Adrenal gland (tissue), 12 donors: ENCODE data around the gene PLPPR5. TPM values are rescaled to one million over a fixed set of nuclear protein-coding genes. Genes with fewer than 3 reads are reported as not detected.

Experiments
- DNase-seq, 7 donors: peaks; one replicate each; pipeline ENCODE4 v3.0.0-alpha.2; 2019 to 2020
- H3K27ac ChIP-seq, 5 donors: fragments of 200-600 bp; sonication (generic) in 4 of 5; 1 replicate in 3 of 5; 2 replicates in 2 of 5; pipeline versions ENCODE4 v1.5.1 to v1.8.0; 2016 to 2020; ENCODE audit warnings: mild to moderate bottlenecking in 1 of 5
- H3K27me3 ChIP-seq: fragments of 200-600 bp; 2 replicates; pipeline ENCODE4 v1.8.0; 2021
- H3K36me3 ChIP-seq, 2 donors: fragments of 200-600 bp; replicated peaks in 1 of 2; 1 replicate in 1 of 2; 2 replicates in 1 of 2; pipeline versions ENCODE4 v1.5.1 to v1.8.0; 2018 to 2022
- H3K4me1 ChIP-seq, 2 donors: fragments of 200-600 bp; replicated peaks in 1 of 2; 1 replicate in 1 of 2; 2 replicates in 1 of 2; pipeline versions ENCODE4 v1.5.1 to v1.8.0; 2018 to 2021
- H3K4me3 ChIP-seq, 4 donors: fragments of 200-600 bp; sonication (generic) in 3 of 4; one replicate each; pipeline ENCODE4 v1.5.1; 2016 to 2018
- H3K9me3 ChIP-seq, 3 donors: fragments of 200-600 bp; sonication (generic) in 1 of 3; replicated peaks in 1 of 3; 1 replicate in 2 of 3; 2 replicates in 1 of 3; pipeline versions ENCODE4 v1.5.1 to v1.8.0; 2016 to 2021
- POLR2A ChIP-seq, 2 donors: fragments of 450-650 bp; IDR thresholded peaks; one replicate each; pipeline ENCODE4 v1.6.1; 2017; ENCODE audit warnings: antibody characterized with exemption in 2 of 2, mild to moderate bottlenecking in 2 of 2, moderate library complexity in 1 of 2
- WGBS, 4 donors: extraction: QIAGEN DNeasy Blood & Tissue Kit in 2 of 4; methylation state at CpG; one replicate each; pipeline versions ENCODE4 v1.1.5 to v1.1.7; 2013 to 2017; 5-methylcytosine and 5-hydroxymethylcytosine counted together
- intact Hi-C, 2 donors: fragments of 100-400 bp; cut with DNase I; formaldehyde crosslinking; loops; one replicate each; pipeline versions ENCODE4 v1.14.1 to v1.15.0; 2022 to 2023
- polyA plus RNA-seq, 3 donors: library from polyadenylated mRNA; stranded (reverse); fragments of 200-250 nt in 2 of 3; fragments of 350-450 nt in 1 of 3; fragmentation: Illumina TruSeq in 1 of 3; extraction: RNeasy Lipid Tissue Mini Kit (QIAGEN cat#74804) in 1 of 3; gene quantifications; one replicate each; pipeline ENCODE4 v1.2.3, GENCODE V29; 2013 to 2014
- total RNA-seq, 9 donors: library from RNA; depleted of rRNA in 4 of 9; stranded (reverse); fragments of >200 nt in 4 of 9; fragments of 120-200 nt in 1 of 9; fragmentation: NEBNext Ultra II Directional in 1 of 9; extraction: Animal tissue kit (Norgen Biotek cat#: 25700) in 1 of 9; gene quantifications; one replicate each; pipeline versions ENCODE4 v1.1.0 to v1.2.4, GENCODE V29; 2013 to 2023
- TF ChIP-seq, protein P1 (sequence below), 6 experiments: fragments of 450-650 bp in 4 of 6; fragments of 200-600 bp in 2 of 6; sonication (generic) in 1 of 6; IDR thresholded peaks; 1 replicate in 5 of 6; 2 replicates in 1 of 6; pipeline versions ENCODE4 v1.5.1 to v1.8.0; 2016 to 2021; ENCODE audit warnings: antibody characterized with exemption in 6 of 6, mild to moderate bottlenecking in 2 of 6, moderate library complexity in 1 of 6
- donor health status: healthy with polysubstance abuse.
- donor health status: Bipolar disorder and iron deficiency.
- donor health status: DM: yes; HTN: yes; CAD: no.
- donor health status: DM: no; HTN: no; CAD: no.
- donor health status: DM: no; HTN: no; CAD: no.
- donor health status: DM: yes; HTN: yes; CAD: no.

PLPPR5 gene
- total and polyA plus RNA-seq, 12 donors: 0.10 to 0.86 (median 0.37) TPM; not detected in 6

- 73 to 85% (median 77%) methylated on average over 4 of the region's 4 CpGs for WGBS, 4 donors
- Histone ChIP-seq H3K4me3 (no peak overlapping the region), H3K4me1 (no peaks in the 10 kb centered on the region), H3K27me3 (no peaks in the 10 kb centered on the region), H3K9me3 (no peaks in the 10 kb centered on the region), H3K27ac (no peak overlapping the region), H3K36me3 (no peaks in the 10 kb centered on the region)
- intact Hi-C loops: no loop called here
- DNase-seq: no peak
- no peak for TF ChIP-seq POLR2A (IDR thresholded peaks at IDR 0.05)
- TF ChIP-seq, protein P1, sequence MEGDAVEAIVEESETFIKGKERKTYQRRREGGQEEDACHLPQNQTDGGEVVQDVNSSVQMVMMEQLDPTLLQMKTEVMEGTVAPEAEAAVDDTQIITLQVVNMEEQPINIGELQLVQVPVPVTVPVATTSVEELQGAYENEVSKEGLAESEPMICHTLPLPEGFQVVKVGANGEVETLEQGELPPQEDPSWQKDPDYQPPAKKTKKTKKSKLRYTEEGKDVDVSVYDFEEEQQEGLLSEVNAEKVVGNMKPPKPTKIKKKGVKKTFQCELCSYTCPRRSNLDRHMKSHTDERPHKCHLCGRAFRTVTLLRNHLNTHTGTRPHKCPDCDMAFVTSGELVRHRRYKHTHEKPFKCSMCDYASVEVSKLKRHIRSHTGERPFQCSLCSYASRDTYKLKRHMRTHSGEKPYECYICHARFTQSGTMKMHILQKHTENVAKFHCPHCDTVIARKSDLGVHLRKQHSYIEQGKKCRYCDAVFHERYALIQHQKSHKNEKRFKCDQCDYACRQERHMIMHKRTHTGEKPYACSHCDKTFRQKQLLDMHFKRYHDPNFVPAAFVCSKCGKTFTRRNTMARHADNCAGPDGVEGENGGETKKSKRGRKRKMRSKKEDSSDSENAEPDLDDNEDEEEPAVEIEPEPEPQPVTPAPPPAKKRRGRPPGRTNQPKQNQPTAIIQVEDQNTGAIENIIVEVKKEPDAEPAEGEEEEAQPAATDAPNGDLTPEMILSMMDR (IDR thresholded peaks at IDR 0.05): no peak
Measured at GRCh38 chr1:98923667-98924066, 81.0 kb downstream of the PLPPR5 start.

DNA sequence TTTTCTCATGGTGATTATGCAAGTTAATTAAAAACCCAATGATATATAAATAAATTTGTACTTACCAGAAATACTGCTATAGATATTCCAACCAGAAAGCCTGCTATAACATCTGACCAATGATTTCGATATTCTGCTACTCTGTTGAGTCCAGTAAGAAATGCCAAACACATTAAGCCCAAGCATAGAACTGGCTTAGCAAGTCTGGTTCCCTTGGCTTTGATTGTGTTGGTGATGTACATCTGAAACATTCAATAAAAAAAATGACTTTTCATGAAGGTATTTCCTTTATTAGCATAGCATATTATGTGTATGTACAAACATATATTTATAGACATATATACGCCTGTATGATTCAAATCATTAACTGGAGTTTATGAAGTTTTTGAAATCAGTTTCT is 82.8 kb downstream of the PLPPR5 start:
- H3K27ac ChIP-seq: no peak overlapping the region
- H3K4me3 ChIP-seq: no peak overlapping the region
- TF ChIP-seq, protein P1 (IDR thresholded peaks at IDR 0.05): no peak
- no peak for TF ChIP-seq POLR2A (IDR thresholded peaks at IDR 0.05)
- no peaks in the 10 kb centered on the region for H3K4me1 ChIP-seq
- no peaks in the 10 kb centered on the region for H3K36me3 ChIP-seq
- H3K27me3 ChIP-seq: no peaks in the 10 kb centered on the region
- intact Hi-C loops: no loop called here
- WGBS, 4 donors: 77 to 95% (median 88%) methylated on average over 2 of the region's 2 CpGs
- H3K9me3 ChIP-seq: no peaks in the 10 kb centered on the region
- DNase-seq: no peak

- Histone ChIP-seq H3K9me3 (no peaks in the 10 kb centered on the region), H3K27me3 (no peaks in the 10 kb centered on the region), H3K4me3 (no peak overlapping the region), H3K36me3 (no peaks in the 10 kb centered on the region), H3K27ac (no peak overlapping the region), H3K4me1 (no peaks in the 10 kb centered on the region)
- intact Hi-C loops: no loop called here
- WGBS, 4 donors: 4 to 24% (median 18%) methylated on average over 2 of the region's 2 CpGs
- no peak for DNase-seq
- TF ChIP-seq, protein P1 (IDR thresholded peaks at IDR 0.05): no peak
- TF ChIP-seq POLR2A (IDR thresholded peaks at IDR 0.05): no peak
Measured at GRCh38 chr1:98920441-98921110, 84.1 kb downstream of the PLPPR5 start.

DNA sequence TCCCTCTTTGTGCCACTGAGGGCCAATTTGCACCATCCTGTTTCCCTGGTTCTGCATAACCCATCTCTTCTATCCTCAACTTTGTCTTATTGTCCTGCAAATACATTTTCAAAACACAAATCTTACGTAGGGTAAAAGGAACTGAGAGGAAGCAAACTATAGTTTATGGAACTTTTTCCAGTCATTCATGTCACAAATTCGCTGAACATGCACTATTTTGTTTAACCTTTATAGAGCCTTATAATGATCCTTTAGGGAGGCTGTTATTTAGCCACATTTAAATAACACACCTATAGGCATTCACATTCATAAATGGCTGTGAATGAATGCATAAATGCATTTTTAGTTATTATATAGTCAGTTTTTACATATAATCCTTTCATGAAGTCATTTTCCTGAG is 85.0 kb downstream of the PLPPR5 start:
- Histone ChIP-seq H3K27me3 (no peaks in the 10 kb centered on the region), H3K4me3 (no peak overlapping the region), H3K9me3 (no peaks in the 10 kb centered on the region), H3K4me1 (no peaks in the 10 kb centered on the region), H3K27ac (no peak overlapping the region), H3K36me3 (no peaks in the 10 kb centered on the region)
- TF ChIP-seq, protein P1 (IDR thresholded peaks at IDR 0.05): no peak
- TF ChIP-seq POLR2A (IDR thresholded peaks at IDR 0.05): no peak
- 79 to 83% (median 82%) methylated on average over 2 of the region's 2 CpGs for WGBS, 4 donors
- no peak for DNase-seq
- intact Hi-C loops: no loop called here
